Activated T-cell treated with anti-CD3 and anti-CD28 coated beads, Interleukin-2, amount 50 U/mL, for 48 hours (primary cell): Measurements from ENCODE around the gene NAA10.
A peak's percentile ranks its signal among the peaks of the same experiment; 100 is the strongest.

ENCODE experiments used
- DNase-seq, 2 experiments: peaks; one replicate each; pipeline ENCODE4 v3.0.0-alpha.2; 2020

NAA10 gene

DNA sequence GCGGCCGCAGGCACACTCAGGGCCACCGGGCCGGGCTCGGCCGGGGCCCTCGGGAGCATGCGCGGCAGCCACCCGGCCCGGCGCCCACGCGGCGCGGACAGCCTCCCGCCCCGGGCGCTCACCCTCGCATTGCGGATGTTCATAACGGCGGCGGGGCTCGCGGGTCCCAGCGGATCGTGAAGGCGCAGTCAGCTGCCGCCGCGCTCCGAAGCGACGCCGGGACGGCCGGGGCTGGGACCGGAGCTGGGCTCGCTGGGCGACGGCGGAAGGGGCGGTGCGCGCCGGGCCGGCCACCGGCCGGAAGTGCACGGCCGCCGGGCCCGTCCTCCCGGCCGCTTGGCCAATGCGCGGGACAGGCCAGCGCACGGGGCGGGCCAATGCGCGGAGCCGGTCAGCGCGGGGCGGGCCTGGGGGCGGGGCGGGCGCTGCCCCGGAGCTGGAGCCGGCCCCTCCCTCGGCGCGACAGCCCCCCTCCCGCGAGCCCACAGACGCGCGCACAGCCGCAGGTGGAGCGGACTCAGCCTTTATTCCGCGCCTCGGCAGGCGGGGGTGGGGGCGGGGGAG is at the start of gene NAA10:
Gene NAA10 (minus strand): TSS at position 276 of the 564 bp plus-strand sequence. CDS start 133 bp downstream, at position 143.
- DNase-seq: peak; percentile 69 to 78

DNA sequence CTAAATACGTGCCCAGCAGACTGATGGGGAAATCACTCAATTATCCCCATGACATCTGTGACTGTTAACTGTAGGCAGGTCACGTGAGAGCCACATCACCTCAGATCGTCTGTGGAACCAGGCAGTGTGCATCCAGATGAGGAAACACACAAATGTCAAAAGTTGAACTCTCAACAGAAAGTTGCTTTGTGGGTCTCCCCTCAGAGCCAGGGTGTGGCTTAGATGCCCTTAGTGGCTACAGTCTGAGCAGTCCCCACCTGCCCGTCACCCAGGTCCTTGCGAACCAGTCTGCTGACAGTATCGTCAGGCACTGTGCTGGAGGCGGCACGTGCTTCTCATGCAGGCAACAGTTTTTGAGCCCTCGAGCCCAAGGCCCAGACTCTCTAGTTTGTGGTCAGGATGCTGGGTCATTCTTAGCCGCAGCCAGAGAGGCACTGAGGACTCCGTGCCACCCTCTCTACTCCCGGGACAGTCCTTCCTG is 48.5 kb upstream of the NAA10 start:
- DNase-seq: peak in 1 of 2 experiments; percentile 42

DNA sequence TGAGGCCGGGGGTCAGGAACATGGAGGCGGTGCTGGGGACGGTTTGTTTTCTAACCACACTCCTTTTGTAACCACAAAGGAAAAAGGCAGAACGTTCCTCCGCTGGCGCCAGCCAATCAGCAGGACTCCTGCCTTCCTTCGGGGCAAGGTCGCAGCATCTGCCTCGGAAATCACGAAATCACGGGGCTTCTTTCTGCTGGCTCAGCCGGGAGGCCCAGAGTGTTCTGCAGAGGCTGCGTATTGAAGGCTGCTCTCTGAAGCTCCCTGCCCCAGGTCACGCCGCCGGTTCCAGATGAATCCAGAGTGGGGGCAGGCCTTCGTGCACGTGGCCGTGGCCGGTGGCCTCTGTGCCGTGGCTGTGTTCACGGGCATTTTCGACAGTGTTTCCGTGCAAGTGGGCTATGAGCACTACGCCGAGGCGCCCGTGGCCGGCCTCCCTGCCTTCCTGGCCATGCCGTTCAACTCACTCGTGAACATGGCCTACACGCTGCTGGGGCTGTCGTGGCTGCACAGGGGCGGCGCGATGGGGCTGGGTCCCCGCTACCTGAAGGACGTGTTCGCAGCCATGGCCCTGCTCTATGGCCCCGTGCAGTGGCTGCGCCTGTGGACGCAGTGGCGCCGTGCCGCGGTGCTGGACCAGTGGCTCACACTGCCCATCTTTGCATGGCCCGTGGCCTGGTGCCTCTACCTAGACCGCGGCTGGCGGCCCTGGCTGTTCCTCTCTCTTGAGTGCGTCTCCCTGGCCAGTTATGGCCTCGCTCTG is 47.1 kb upstream of the NAA10 start:
- peak; percentile 75 to 80 for DNase-seq

DNA sequence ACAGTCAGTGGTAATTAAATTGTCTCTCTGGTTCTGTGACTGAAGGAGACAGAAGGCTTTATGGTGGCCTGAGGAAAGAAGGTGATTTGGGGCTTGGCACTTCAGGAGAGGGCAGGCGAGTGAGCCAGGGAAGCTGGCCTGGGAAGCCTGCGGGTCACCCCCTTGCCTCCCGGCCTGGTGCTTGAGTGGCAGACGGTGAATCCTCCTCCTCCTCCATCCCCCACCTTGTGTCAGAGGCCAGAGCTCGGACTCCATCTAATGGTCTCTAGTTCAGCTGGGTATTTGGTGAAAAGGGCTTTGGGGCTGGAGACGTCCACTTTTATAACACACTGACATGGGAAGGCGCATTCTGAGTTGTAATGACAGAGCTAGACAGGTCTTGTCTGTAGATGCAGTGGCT is 46.4 kb upstream of the NAA10 start:
- no peak for DNase-seq

DNA sequence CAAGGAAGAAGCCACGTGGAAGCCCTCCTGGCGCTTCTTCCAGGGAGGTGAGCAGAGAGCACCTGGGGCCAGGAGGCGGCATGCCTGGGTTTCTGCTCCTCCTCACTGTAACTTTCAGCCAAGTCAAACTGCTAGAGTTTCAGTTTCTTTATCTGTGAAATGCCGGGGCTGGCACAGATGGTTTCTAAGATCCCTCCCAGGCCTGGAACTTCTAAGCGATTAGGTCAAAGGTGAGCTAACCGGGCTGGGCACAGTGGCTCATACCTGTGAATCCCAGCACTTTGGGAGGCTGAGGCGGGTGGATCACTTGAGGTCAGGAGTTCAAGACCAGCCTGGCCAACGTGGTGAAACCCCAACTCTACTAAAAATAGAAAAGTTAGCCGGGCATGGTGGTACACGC is 45.6 kb upstream of the NAA10 start:
- peak; percentile 48 to 51 for DNase-seq

DNA sequence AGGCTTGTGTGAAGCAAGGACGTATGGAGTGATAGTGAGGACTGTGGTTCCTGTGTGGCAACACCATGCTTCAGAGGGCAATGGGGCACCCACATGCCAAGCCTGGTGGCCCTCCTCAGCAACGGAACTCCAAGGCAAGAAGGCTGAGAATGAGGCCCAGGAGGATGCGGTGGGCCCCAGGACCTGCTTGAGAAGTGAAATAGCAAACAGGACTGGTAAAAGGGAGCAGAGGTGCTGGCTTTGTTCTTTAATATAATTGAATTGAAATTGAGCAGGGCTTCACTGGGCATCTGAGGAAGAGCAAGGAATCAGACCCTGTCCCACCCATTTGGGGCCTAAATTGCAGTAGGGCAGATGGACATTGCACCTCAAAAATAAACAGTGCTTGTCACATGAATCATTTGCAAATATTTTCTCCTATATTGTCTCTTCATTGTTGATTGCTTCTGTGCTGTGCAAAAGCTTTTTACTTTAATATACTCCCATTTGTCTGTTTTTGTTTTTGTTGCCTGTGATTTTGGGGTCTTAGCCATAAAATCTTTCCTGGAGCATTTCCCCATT is 40.0 kb upstream of the NAA10 start:
- DNase-seq: no peak

DNA sequence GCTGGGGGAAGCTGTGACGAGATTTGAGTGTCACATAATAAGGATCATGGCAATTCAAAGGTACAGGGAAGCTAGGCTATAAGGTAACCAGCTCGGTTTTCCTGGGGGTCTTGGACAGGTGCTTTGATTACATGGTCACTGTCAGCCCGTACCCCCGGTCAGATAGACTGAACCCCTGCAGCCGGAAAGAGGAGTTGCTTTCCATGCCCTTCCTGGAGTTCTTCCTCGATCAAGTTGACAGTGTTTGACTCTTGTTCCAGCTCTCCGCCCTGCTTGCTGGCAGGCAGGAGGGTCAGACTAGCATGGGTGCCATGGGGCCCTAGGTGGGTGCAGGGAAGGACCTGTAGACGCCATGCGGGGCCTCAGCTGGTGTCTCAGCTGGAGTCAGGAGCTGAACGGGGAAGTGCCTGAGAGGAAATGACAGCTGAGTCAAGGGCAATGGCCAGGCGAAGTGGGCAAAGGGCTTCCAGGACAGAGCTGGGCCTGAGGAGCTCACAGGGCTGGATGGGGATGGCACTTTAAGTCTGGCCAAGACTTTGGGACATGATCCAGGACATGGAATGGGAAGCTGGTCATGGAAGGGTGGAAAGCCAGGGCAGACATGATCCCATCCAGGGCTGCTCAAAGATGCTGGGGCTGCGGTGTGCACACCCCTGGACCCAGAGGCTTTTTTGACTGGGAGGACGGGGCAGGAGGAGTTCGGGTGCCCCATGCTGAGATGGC is 39.3 kb upstream of the NAA10 start:
- no peak for DNase-seq

DNA sequence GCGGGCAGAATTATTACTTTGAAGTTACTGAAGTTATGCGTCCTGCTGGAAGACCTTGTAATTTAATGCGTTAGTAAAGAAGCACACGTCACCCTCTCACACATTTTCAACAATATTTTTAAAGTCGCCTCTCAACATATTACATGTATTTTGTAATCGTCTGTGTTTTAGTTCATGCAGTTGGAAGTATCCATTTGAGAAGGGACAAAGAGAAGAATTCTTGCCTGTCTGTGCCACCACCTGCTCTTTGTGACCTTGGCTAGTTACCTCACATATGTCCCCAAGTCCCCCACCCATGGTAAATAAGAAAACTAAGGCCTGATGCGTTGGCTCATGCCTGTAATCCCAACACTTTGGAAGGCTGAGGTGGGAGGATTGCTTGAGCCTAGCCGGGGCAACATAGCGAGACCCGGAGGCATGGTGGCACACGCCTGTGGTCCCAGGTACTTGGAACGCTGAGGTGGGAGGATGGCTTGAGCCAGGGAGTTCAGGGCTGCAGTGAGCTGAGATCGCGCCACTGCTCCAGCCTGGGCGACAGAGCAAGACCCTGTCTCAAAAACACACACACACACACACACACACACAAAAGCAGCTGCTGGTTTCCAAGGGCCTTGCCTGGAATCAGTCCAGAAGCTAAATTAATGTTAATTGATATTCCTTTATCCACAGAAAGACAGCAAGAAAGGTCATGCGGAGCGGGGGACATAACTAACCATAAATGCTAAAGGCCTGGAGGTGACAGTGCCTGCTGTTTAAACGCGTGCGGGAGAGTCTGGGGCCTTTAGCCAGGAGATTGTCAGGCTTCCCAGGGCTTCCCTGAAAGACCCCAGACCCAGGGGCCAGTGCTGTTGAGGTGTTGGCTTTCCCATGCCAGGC is 38.5 kb upstream of the NAA10 start:
- no peak for DNase-seq

DNA sequence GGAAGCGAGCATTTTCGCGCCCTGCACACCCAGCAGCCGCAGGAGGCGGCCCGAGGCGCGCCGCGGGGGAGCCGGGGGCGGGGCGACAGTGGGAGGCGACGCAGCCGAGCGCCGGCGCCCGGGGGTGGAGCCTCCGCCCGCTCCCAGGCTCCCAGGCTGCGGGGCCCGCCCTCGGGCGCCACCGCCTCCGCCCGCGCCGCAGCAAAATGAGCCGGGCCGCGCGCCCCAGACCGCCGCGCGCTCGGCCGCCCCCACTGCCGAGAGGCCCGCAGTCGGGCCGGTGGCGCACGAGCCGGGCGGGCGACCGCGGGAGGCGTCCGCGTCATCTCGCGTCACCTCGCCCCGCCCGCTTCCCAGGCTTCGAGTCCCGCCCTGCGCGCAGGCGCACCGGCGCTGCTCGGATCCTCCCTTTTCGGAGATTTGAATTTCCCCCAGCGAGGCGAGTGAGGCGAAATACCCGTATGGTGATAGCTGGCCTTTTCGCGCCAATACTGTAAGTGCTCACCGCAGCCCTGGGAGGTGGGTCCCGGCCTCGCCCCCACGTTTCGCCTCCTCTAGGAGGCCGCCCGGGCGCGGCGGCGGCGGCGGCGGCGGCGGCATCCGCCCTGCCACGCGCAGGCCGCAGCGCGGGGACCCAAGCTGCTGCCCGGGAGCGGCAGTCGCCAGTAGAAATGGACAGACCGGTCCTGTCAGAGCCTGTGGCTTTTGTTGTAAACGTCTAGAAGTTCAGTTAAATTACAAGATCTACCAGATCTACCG is 37.7 kb upstream of the NAA10 start, which contains the start of gene TMEM187:
Gene TMEM187 (plus strand): TSS at position 387 of the 759 bp plus-strand sequence. CDS start 9,309 bp downstream, outside the sequence.
- peak; percentile 93 to 94 for DNase-seq

DNA sequence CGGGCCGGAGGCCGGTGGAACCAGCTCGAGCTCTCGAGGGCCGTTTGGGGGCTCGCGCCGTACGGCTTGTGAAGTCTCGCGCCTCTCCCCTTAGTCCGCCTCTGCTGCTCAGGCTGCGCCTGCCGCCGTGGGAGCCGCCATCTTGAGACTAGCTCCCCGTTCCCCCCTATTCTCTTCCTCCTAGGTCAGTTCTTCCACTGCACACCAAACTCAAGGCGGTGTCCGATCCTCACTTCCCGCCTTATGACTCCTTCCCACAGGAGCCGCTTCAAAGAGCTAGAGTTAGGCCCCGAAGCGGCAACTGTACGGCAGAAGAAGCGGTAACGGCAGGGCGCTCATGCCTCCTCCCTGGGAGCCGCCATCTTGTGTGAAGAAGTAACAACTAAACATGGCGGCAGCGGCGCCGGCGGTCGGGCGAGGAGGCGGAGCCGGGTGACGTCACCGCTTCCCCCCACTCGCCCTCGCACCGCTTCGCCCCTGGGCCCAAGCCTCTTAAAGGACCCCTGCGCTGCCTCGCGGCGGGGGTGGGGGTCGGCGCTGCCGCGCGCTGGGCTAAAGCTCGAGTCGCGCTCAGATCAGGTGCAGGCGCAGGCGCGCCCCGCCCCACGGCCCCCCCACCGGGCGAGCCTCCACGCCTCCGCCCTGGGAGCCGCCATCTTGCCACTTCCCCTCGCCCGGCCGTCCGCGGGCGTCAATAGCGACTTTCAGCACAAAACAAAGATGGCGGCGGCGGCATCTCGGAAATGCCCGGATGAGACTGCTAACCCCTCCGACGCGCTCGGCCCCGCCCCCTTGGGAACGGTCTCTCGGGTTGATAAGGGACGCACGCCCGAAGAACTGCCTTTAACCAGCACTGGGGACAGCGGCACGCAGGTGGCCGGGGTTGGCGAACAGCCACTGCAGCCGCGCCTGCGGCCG is 36.9 kb upstream of the NAA10 start, which contains the start of gene HCFC1:
Gene HCFC1 (minus strand): TSS at position 369 of the 918 bp plus-strand sequence. CDS start 978 bp downstream, outside the sequence.
- DNase-seq: peak; percentile 95 to 96

DNA sequence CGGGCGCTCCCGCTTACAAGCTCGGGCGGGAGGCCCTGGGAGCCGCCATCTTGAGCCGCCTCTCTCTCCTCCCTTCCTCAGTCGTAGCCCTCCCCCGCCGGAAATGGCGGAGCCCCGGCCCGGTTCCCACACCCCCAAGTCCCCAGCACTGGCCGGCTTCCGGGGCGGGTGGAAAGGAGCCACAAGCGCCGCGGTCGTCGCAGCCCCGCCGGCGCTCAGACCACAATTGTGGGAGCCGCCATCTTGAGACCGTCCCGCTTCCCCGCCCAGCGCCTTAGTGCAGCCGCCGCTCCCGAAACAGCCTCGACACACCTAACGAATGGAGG is 36.2 kb upstream of the NAA10 start:
- DNase-seq: peak; percentile 91 to 94

DNA sequence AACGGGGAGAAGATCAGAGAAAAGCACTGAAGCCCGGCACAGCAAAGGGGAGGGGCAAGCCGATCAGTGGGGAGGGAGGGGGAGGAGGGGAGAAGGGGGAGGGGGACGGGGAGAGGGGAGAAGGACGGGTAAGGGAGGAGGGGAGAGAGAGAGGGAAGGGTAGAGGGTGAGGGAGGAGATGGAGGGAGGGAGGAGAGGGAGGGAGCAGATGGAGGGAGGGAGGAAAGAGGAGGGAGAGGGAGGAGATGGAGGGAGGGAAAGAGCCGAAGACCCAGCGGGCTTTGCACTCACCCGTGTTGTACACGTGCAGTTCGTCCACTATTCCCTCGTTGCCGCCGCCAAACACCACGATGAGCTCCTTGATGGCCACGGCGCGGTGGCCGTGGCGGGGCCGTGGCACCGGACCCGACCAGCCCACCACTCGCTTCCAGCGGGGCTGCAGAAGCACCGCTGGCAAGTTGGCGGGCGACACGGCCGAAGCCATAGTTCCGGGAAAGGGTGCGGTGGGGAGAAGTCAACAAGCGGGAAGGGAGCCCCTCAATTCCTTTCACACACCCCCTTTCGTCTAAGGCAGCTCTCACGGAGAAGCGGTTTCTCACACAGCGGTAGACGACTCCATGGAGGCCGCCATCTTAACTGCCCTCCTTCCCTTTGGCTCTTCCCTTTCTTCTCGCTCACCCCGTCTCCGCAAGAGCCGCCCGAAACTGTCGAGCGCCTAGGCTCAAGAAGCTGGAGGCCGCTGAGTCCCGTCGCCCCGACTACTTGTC is 35.7 kb upstream of the NAA10 start:
- peak; percentile 47 to 53 for DNase-seq

DNA sequence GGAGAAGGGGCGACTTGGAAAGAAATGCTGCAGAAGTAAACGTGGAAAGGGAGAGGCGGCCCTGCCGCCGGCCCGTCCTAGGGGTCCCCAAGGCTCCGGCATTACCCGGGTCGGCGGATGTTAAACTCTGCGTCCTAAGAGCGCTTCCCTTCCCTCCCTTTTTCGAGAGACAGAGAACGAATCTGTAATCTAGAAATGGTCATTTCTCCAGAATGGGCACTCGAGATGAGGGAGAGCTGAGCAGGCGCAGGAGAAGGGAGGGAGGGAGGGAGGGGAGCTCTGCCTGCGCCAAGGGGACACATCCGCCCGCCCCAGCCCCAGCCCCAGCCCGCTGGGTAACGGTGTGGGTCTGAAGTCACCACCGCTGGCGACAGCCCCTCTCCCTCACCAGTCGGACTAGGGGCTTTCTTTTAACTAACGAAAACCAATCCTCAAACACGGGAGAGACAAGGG is 35.1 kb upstream of the NAA10 start:
- DNase-seq: peak in 1 of 2 experiments; percentile 51

DNA sequence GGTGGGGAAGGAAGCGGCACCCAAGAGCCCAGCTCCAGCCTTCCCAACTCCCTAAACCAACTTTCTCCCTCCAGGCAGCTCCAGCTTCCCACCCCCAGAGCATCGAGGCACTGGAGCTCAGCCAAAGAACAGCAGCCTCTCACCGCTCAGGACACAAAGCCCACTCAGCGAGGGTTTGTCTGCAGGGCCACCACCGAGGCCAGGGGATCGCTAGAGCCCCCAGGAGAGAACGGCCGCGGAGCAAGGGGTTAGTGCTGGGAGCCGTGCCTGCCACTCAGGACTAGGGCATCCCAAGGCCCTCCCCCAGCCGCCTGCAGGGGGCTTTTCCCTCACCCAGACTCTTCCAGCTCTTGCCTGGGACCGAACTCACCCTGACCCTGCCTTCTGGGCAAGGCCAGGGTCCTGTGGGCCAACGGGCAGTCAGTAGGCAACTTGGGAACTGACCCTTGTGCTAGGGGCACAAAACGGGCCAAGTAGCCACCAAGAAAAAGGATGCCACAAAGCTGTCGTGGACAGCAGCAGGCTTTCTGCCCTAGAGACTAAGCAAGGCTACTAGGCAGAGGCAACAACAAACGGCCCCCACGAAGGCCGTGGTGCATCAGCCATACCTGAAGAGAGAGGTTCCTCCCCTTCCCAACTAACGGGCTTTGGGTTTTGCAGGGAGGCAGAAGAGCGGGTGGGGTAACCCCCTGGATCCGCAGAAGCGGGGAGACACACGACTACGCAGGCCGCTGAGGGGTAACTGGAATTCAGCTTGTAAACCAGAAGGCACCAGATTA is 34.5 kb upstream of the NAA10 start:
- no peak for DNase-seq

DNA sequence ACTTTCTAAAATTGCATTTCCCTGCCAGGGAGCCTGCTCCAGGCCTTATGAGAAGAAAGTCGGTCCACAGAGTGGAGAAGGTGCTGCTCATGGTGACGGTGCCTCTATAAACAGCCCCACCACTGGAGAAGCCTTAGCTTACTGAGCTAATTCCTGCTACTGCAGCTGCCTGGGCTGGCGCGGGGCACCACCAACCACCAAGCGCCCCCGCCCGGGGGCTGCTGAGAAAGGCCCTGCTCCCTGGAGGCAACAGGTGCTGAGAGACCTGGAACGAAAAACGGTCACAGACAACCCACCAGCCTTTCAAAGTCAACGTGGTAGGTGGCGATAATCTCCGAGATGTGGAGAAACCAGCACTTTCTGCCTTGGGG is 33.9 kb upstream of the NAA10 start:
- DNase-seq: no peak

DNA sequence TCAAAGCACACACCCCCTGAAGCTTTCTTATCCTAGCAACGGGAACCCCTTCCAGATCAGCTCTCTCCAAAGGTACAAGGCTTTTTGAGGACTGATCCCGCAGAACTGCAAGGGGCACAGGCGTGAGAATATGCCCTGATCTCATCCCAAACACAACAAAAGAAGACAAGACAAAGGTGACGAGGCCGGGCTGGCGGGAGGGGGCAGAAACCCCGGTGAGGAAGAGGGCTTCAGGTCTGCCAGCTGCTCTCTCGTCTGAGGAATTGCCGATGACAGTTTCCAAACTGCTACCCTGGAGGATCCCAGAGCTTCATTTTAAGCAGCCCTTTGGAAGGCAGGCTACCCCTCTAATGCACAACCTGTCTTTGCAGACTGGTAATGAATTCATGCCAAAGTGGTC is 33.4 kb upstream of the NAA10 start:
- no peak for DNase-seq

DNA sequence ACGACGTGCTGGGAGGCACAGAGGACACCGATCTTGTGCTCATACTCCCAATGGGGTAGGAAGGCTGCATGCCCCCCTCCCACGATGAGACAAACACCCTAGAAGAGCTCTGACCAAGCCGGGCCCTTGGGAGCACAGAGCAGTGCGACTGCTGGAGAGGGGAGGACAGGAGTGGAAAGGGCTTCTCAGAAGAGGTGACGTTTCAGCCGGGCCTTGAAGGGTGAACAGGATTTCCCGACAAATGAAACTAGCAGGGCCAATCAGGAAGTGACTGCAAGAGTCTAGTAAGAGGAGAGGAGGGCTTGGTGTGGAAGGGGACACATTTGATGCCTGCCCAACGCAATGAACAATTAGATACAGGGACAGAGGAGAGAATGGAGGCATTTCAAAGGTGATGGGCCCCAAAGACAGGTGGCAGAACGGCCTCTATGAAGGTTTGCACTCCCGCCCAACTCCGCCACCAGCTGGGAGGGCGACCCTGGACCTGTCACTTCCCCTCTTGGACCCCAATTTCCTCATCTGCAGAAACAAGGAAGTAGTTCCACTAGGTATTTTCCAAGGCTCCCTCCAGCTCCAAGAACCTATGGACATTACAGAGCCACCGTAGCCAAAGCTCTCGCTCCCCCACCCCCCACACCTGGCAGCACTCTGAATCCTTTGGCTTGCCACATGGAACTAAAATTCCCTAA is 32.8 kb upstream of the NAA10 start:
- DNase-seq: peak in 1 of 2 experiments; percentile 43
